ENCODE measurements around the gene PCNT. TPM values are rescaled to one million over a fixed set of nuclear protein-coding genes. Genes with fewer than 3 reads are reported as not detected.

The PCNT gene
- total and polyA plus RNA-seq, 2 of the 8 experiments (the other 6 are each of a cell fraction or from before 2014, with no cell fraction given) = 9.9 to 45.1 TPM

GRCh38 chr21:46285761-46286647 lies 38.0 kb upstream of the PCNT start, which contains the start of gene YBEY (continued):
- no peak for TF ChIP-seq CHD7 (IDR thresholded peaks at IDR 0.05; ENCODE audit: insufficient replicate concordance, low read length)
